H1 (cell line): ENCODE measurements around the gene EPN3. TPM values are rescaled to one million over a fixed set of nuclear protein-coding genes. Genes with fewer than 3 reads are reported as not detected.

ENCODE experiments used
- CTCF ChIA-PET: fragments of 300-600 bp; sonication (Branson Sonifier 250); formaldehyde crosslinking; loops from one replicate; lab custom pipeline; 2021; ENCODE audit not compliant: partially characterized antibody; lab: Charles Lee
- POLR2A ChIA-PET: fragments of 300-600 bp; sonication (Branson Sonifier 250); formaldehyde crosslinking; loops from one replicate; lab custom pipeline; 2021; ENCODE audit warnings: inconsistent platforms; ENCODE audit not compliant: partially characterized antibody; lab: Charles Lee
- DNase-seq, 2 experiments: peaks; one replicate each; pipeline versions ENCODE4 v3.0.0 to v3.0.0-alpha.2; 2010 to 2022; ENCODE audit warnings: low spot score in 2 of 2, low read depth in 1 of 2, mixed read lengths in 1 of 2
- FAIRE-seq: peaks from 2 replicates; lab custom pipeline; 2011; peaks lifted over from hg19 to GRCh38; lab: Jason Lieb, UNC
- H2AFZ ChIP-seq: 2 replicates; pipeline ENCODE4 v1.8.1; 2012; ENCODE audit warnings: low read length, inconsistent platforms
- H2AK5ac ChIP-seq: 2 replicates; pipeline ENCODE4 v1.6.1; 2013; ENCODE audit warnings: low read depth, low read length
- H2BK120ac ChIP-seq: replicated peaks from 2 replicates; pipeline ENCODE3; 2013; ENCODE audit warnings: low read depth, low read length, inconsistent platforms
- H2BK12ac ChIP-seq: 2 replicates; pipeline ENCODE4 v1.6.1; 2013; ENCODE audit warnings: low read depth, low read length
- H2BK15ac ChIP-seq: 2 replicates; pipeline ENCODE4 v1.6.1; 2013; ENCODE audit warnings: low read length
- H2BK20ac ChIP-seq: 2 replicates; pipeline ENCODE4 v1.6.1; 2013; ENCODE audit warnings: low read length
- H2BK5ac ChIP-seq: 2 replicates; pipeline ENCODE4 v1.6.1; 2013; ENCODE audit warnings: low read depth, low read length
- H3K14ac ChIP-seq: 2 replicates; pipeline ENCODE4 v1.6.1; 2013; ENCODE audit warnings: inconsistent platforms; ENCODE audit not compliant: insufficient read length
- H3K18ac ChIP-seq: 2 replicates; pipeline ENCODE4 v1.6.1; 2013; ENCODE audit warnings: low read length; ENCODE audit errors: extremely low read depth
- H3K23ac ChIP-seq: 2 replicates; pipeline ENCODE4 v1.6.1; 2013; ENCODE audit warnings: inconsistent platforms; ENCODE audit not compliant: insufficient read length
- H3K23me2 ChIP-seq: 2 replicates; pipeline ENCODE4 v1.6.1; 2013; ENCODE audit warnings: low read depth, low read length
- H3K27ac ChIP-seq: 2 replicates; pipeline ENCODE4 v1.6.1; 2011; ENCODE audit warnings: low read depth, low read length, inconsistent platforms
- H3K27me3 ChIP-seq, 4 experiments: replicated peaks in 1 of 4; 1 replicate in 1 of 4; 2 replicates in 3 of 4; pipeline versions ENCODE4 v1.6.1 to v1.8.1; 2011 to 2013; ENCODE audit warnings: low read length in 3 of 4, mild to moderate bottlenecking in 3 of 4, inconsistent platforms in 2 of 4, mixed read lengths in 2 of 4, moderate library complexity in 1 of 4; ENCODE audit not compliant: control insufficient read depth in 3 of 4, insufficient read depth in 3 of 4; ENCODE audit errors: extremely low read depth in 1 of 4
- H3K36me3 ChIP-seq, 4 experiments: 2 replicates each; pipeline versions ENCODE4 v1.6.1 to v1.8.1; 2011 to 2013; ENCODE audit warnings: mild to moderate bottlenecking in 4 of 4, low read length in 3 of 4, moderate library complexity in 2 of 4, control low read depth in 1 of 4, inconsistent platforms in 1 of 4; ENCODE audit not compliant: insufficient read depth in 4 of 4, control insufficient read depth in 2 of 4
- H3K4ac ChIP-seq: replicated peaks from 2 replicates; pipeline ENCODE3; 2013; ENCODE audit warnings: low read length, low read depth, mixed read lengths, inconsistent platforms; ENCODE audit not compliant: insufficient read length
- H3K4me1 ChIP-seq, 4 experiments: replicated peaks in 1 of 4; 1 replicate in 1 of 4; 2 replicates in 3 of 4; pipeline versions ENCODE4 v1.6.1 to v1.8.1; 2011 to 2013; ENCODE audit warnings: low read length in 3 of 4, inconsistent platforms in 2 of 4, mixed read lengths in 1 of 4; ENCODE audit not compliant: insufficient read depth in 4 of 4, control insufficient read depth in 3 of 4
- H3K4me2 ChIP-seq, 2 experiments: 2 replicates each; pipeline versions ENCODE4 v1.6.1 to v1.8.1; 2011 to 2013; ENCODE audit warnings: low read depth in 2 of 2, low read length in 2 of 2, control low read depth in 1 of 2, inconsistent platforms in 1 of 2, mild to moderate bottlenecking in 1 of 2; ENCODE audit not compliant: insufficient read depth in 1 of 2
- H3K4me3 ChIP-seq, 4 experiments: fragments of 200-600, 300-600 bp in 1 of 4; sonication (generic), shearing (Covaris generic), sonication (Bioruptor Twin) in 1 of 4; 2 replicates each; pipeline versions ENCODE4 v1.5.1 to v1.8.1; 2011 to 2016; ENCODE audit warnings: low read length in 4 of 4, low read depth in 3 of 4, control low read depth in 2 of 4, inconsistent platforms in 2 of 4, mild to moderate bottlenecking in 2 of 4, mixed read lengths in 1 of 4, moderate library complexity in 1 of 4; ENCODE audit not compliant: insufficient read depth in 2 of 4; ENCODE audit errors: extremely low read depth in 1 of 4
- H3K56ac ChIP-seq: replicated peaks from 2 replicates; pipeline ENCODE3; 2013; ENCODE audit warnings: low read depth, mild to moderate bottlenecking, mixed read lengths, low read length, inconsistent platforms; ENCODE audit not compliant: insufficient read length
- H3K79me1 ChIP-seq: 2 replicates; pipeline ENCODE4 v1.6.1; 2013; ENCODE audit warnings: low read depth, low read length, control low read depth
- H3K79me2 ChIP-seq, 2 experiments: 2 replicates each; pipeline versions ENCODE4 v1.6.1 to v1.8.1; 2012 to 2013; ENCODE audit warnings: low read length in 2 of 2, mild to moderate bottlenecking in 2 of 2, inconsistent platforms in 1 of 2; ENCODE audit not compliant: insufficient read depth in 2 of 2, control insufficient read depth in 1 of 2
- H3K9ac ChIP-seq, 4 experiments: replicated peaks in 1 of 4; 1 replicate in 1 of 4; 2 replicates in 3 of 4; pipeline versions ENCODE4 v1.6.1 to v1.8.1; 2011 to 2013; ENCODE audit warnings: low read depth in 3 of 4, low read length in 3 of 4, control low read depth in 2 of 4, mild to moderate bottlenecking in 2 of 4, moderate library complexity in 2 of 4, inconsistent platforms in 1 of 4; ENCODE audit errors: extremely low read depth in 1 of 4
- H3K9me3 ChIP-seq, 2 experiments: 2 replicates each; pipeline versions ENCODE4 v1.6.1 to v1.8.1; 2012 to 2013; ENCODE audit warnings: mild to moderate bottlenecking in 2 of 2, moderate library complexity in 2 of 2, control low read depth in 1 of 2, inconsistent platforms in 1 of 2, low read depth in 1 of 2, low read length in 1 of 2, mixed read lengths in 1 of 2; ENCODE audit not compliant: insufficient read depth in 2 of 2
- H4K20me1 ChIP-seq, 2 experiments: replicated peaks in 1 of 2; 2 replicates each; pipeline versions ENCODE3 to v1.8.1; 2011 to 2013; ENCODE audit warnings: inconsistent platforms in 2 of 2, low read length in 2 of 2, mild to moderate bottlenecking in 1 of 2; ENCODE audit not compliant: insufficient read depth in 2 of 2, control insufficient read depth in 1 of 2
- H4K5ac ChIP-seq: 2 replicates; pipeline ENCODE4 v1.6.1; 2013; ENCODE audit warnings: low read length, low read depth, mixed read lengths, inconsistent platforms; ENCODE audit not compliant: insufficient read length
- H4K8ac ChIP-seq: 2 replicates; pipeline ENCODE4 v1.8.0; 2013; ENCODE audit warnings: mild to moderate bottlenecking, moderate library complexity, low read length, inconsistent platforms; ENCODE audit not compliant: insufficient read depth; ENCODE audit errors: extremely low read depth
- H4K91ac ChIP-seq: replicated peaks from 2 replicates; pipeline ENCODE3; 2013; ENCODE audit warnings: low read length, mixed read lengths, inconsistent platforms; ENCODE audit not compliant: insufficient read length
- BCL11A ChIP-seq, 2 experiments: IDR thresholded peaks; one replicate each; pipeline ENCODE4 v1.6.1; 2011; ENCODE audit warnings: low read depth in 2 of 2, low read length in 2 of 2, mild to moderate bottlenecking in 2 of 2
- CHD2 ChIP-seq: IDR thresholded peaks from 2 replicates; pipeline ENCODE4 v1.6.1; 2012; ENCODE audit warnings: low read length, improper control_type of control experiment
- E2F6 ChIP-seq: IDR thresholded peaks from 2 replicates; pipeline ENCODE4 v1.6.1; 2012; ENCODE audit warnings: inconsistent platforms
- NRF1 ChIP-seq: IDR thresholded peaks from 2 replicates; pipeline ENCODE4 v1.6.1; 2011; ENCODE audit warnings: mild to moderate bottlenecking, low read depth, low read length, improper control_type of control experiment
- RAD21 ChIP-seq, 2 experiments: IDR thresholded peaks in 1 of 2; conservative IDR thresholded peaks in 1 of 2; 2 replicates each; pipeline ENCODE4 v1.6.1; 2011; ENCODE audit warnings: low read depth in 2 of 2, low read length in 2 of 2, improper control_type of control experiment in 1 of 2, inconsistent platforms in 1 of 2, mild to moderate bottlenecking in 1 of 2, moderate library complexity in 1 of 2
- RNF2 ChIP-seq: fragments of 200-900, 300-1000 bp; sonication (generic); IDR thresholded peaks from 2 replicates; pipeline ENCODE4 v1.7.1; 2016; ENCODE audit warnings: borderline replicate concordance, low read depth, mild to moderate bottlenecking, antibody characterized with exemption, low read length; ENCODE audit not compliant: poor library complexity, severe bottlenecking; ENCODE audit errors: missing control alignments
- RXRA ChIP-seq: IDR thresholded peaks from 2 replicates; pipeline ENCODE4 v1.6.1; 2011; ENCODE audit warnings: low read depth, mild to moderate bottlenecking, low read length, moderate library complexity; ENCODE audit not compliant: insufficient read depth
- SIRT6 ChIP-seq: IDR thresholded peaks from one replicate; pipeline ENCODE4 v1.7.1; 2012; ENCODE audit warnings: low read length, inconsistent platforms
- SP4 ChIP-seq: IDR thresholded peaks from 2 replicates; pipeline ENCODE4 v1.6.1; 2012; ENCODE audit warnings: low read length, inconsistent platforms
- TBP ChIP-seq: IDR thresholded peaks from 2 replicates; pipeline ENCODE4 v1.6.1; 2011; ENCODE audit warnings: low read depth, low read length, improper control_type of control experiment
- WGBS, 2 experiments: shearing (Covaris generic) in 1 of 2; methylation state at CpG; one replicate each; pipeline versions ENCODE4 v1.1.6 to v1.1.7; 2013 to 2015; ENCODE audit warnings: low lambda C conversion rate in 2 of 2, mixed read lengths in 2 of 2, inconsistent platforms in 1 of 2, low coverage in 1 of 2, missing lambda C conversion rate in 1 of 2; ENCODE audit not compliant: insufficient replicate concordance in 2 of 2, insufficient coverage in 1 of 2, insufficient read length in 1 of 2; ENCODE audit errors: extremely low coverage in 1 of 2, missing lambda C conversion rate in 1 of 2; 5-methylcytosine and 5-hydroxymethylcytosine counted together
- polyA plus RNA-seq, 7 experiments: library from polyadenylated mRNA; depleted of rRNA in 3 of 7; stranded (reverse) in 5 of 7; unstranded in 2 of 7; fragments of >200 nt in 5 of 7; fragments of 200-250 nt in 2 of 7; gene quantifications; 1 replicate in 5 of 7; 2 replicates in 1 of 7; 4 replicates in 1 of 7; pipeline versions ENCODE4 v1.2.1 to v1.2.3, GENCODE V29; 2011 to 2013; ENCODE audit warnings: missing spikeins in 2 of 7, mixed read lengths in 2 of 7
- total RNA-seq: library from RNA; stranded (reverse); fragmentation: NEBNext Ultra II Directional; extraction: Animal tissue kit (Norgen Biotek cat#: 25700); gene quantifications from 2 replicates; pipeline ENCODE4 v1.2.1, GENCODE V29; 2021

EPN3 gene
- total and polyA plus RNA-seq, 2 of the 8 experiments (the other 6 are each of a cell fraction or from before 2014, with no cell fraction given): 6.7 to 7.9 TPM

- Histone ChIP-seq H2AFZ (no peak overlapping the region), H2BK15ac (no peak overlapping the region), H3K9ac (no peak overlapping the region), H4K20me1 (no peaks in the 10 kb centered on the region), H3K9me3 (no peaks in the 10 kb centered on the region), H3K56ac (no peak overlapping the region), H3K79me1 (no peaks in the 10 kb centered on the region), H3K4me1 (no peaks in the 10 kb centered on the region), H4K91ac (no peak overlapping the region), H2BK5ac (no peak overlapping the region), H3K23ac (no peak overlapping the region), H3K14ac (no peak overlapping the region), H3K4me3 (no peak overlapping the region), H3K23me2 (no peaks in the 10 kb centered on the region), H3K18ac (no peak overlapping the region), H4K8ac (no peak overlapping the region), H3K4me2 (no peak overlapping the region), H2AK5ac (no peak overlapping the region), H2BK20ac (no peak overlapping the region), H3K4ac (no peak overlapping the region), H3K36me3 (no peaks in the 10 kb centered on the region), H3K27ac (no peak overlapping the region), H3K27me3 (no peaks in the 10 kb centered on the region), H2BK12ac (no peak overlapping the region), H4K5ac (no peak overlapping the region), H3K79me2 (no peaks in the 10 kb centered on the region), H2BK120ac (no peak overlapping the region)
- WGBS, 2 experiments: 96% methylated on average over 8 of the region's 8 CpGs; no CpG with 5 or more reads in 1 of the 2 experiments
- FAIRE-seq (no peak), DNase-seq (no peak)
- ChIA-PET POLR2A (no interaction called here), CTCF (interaction anchor here (1.2 to 3.2 kb wide), 4 partner anchors 10 to 38 kb away, joined by 5 to 12 read pairs (median 8); partner anchors contain the start of genes EPN3 and RSAD1)
- TF ChIP-seq SP4: no peak
- no peak for TF ChIP-seq BCL11A (IDR thresholded peaks at IDR 0.05; ENCODE audit: low read depth in 2 of 2, low read length in 2 of 2)
- no peak for TF ChIP-seq RXRA
- TF ChIP-seq E2F6: no peak
- TF ChIP-seq RAD21 (IDR thresholded peaks at IDR 0.05 in 1 of 2, conservative IDR thresholded peaks at IDR 0.05 in 1 of 2; ENCODE audit: low read depth in 2 of 2, low read length in 2 of 2): no peak
- no peak for TF ChIP-seq CHD2
- TF ChIP-seq SIRT6: no peak
- no peak for TF ChIP-seq RNF2
- no peak for TF ChIP-seq NRF1
- no peak for TF ChIP-seq TBP
These were observed 37.2 kb upstream of the EPN3 start for GRCh38 chr17:50495217-50495823.
